NCI-H69 (cell line): Measurements from ENCODE around the gene ZNF521.

Experiments used
- DNase-seq: peaks from one replicate; lab custom pipeline; 2025; lab: John Stamatoyannopoulos, UW

Gene ZNF521

GRCh38 chr18:25033175-25033574, 318.8 kb downstream of the ZNF521 start:
- DNase-seq, result peak; percentile 92

GRCh38 chr18:25029802-25030201, 322.2 kb downstream of the ZNF521 start:
- no peak for DNase-seq

GRCh38 chr18:25019931-25020330, 332.0 kb downstream of the ZNF521 start:
- peak; percentile 69 for DNase-seq

GRCh38 chr18:25019086-25019860, 332.7 kb downstream of the ZNF521 start:
- peak; percentile 84 for DNase-seq

GRCh38 chr18:25016666-25017065, 335.3 kb downstream of the ZNF521 start:
- no peak for DNase-seq

GRCh38 chr18:25016181-25016580, 335.8 kb downstream of the ZNF521 start:
- DNase-seq, result no peak
